PFSK-1 (cell line): ENCODE measurements around the gene IQSEC3.

ENCODE experiments used
- REST ChIP-seq, 2 experiments: IDR thresholded peaks; 2 replicates each; pipeline versions ENCODE4 v1.6.1 to v1.8.0; 2011 to 2012; ENCODE audit warnings: low read depth in 2 of 2, low read length in 2 of 2, control low read depth in 1 of 2, inconsistent platforms in 1 of 2, mild to moderate bottlenecking in 1 of 2, moderate library complexity in 1 of 2; ENCODE audit not compliant: insufficient read depth in 1 of 2
- SIN3A ChIP-seq: IDR thresholded peaks from 2 replicates; pipeline ENCODE4 v1.6.1; 2012; ENCODE audit warnings: mild to moderate bottlenecking, low read length, moderate library complexity, borderline replicate concordance; ENCODE audit not compliant: insufficient read depth

GRCh38 chr12:113347-113746 is 46.8 kb downstream of the IQSEC3 start:
- TF ChIP-seq REST (IDR thresholded peaks at IDR 0.05; ENCODE audit: insufficient read depth in 1 of 2, low read depth in 2 of 2, low read length in 2 of 2) (no peak), SIN3A (no peak)
